ENCODE results near the gene ZNF554. TPM values are rescaled to one million over a fixed set of nuclear protein-coding genes. Genes with fewer than 3 reads are reported as not detected.

The ZNF554 gene
- total and polyA plus RNA-seq, 2 of the 8 experiments (the other 6 are each of a cell fraction or from before 2014, with no cell fraction given), result 1.8 to 5.7 TPM

DNA sequence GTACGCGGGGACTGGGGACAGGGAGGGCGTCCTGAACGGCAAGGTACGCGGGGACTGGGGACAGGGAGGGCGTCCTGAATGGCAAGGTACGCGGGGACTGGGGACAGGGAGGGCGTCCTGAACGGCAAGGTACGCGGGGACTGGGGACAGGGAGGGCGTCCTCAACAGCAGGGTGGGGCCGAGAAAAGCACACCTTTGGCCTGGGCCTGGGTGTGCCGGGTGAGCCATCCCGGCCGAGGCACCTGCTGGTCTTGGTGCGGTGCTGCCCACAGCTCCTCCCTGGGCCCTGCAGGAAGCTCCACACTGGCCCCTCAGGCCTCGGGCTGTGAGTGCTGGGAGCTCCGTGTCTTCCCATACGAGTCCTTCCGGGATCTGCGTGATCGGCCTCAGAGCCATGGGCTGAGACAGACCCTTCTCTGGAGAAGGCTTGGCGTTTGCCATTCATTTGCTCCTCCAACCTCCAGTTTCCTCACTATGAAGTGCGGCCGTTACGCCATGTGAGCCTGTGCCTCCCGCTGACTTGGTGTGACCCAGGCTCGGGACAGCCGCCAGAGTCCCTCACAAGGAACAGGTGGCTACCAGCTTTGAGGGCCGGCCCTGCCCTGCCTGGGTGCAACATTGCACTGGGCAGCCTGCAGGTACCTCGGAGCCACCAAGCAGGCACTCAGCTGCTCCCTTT, 7.8 kb upstream of the ZNF554 start (continued):
- TF ChIP-seq BRCA1 (IDR thresholded peaks at IDR 0.05; ENCODE audit: low read depth, low read length), result no peak
- TF ChIP-seq HDAC2 (IDR thresholded peaks at IDR 0.05; ENCODE audit: borderline replicate concordance in 1 of 2, low read depth in 2 of 2, low read length in 2 of 2), result no peak
- no peak for TF ChIP-seq TBP (IDR thresholded peaks at IDR 0.05; ENCODE audit: low read depth, low read length)
- TF ChIP-seq, protein P1, sequence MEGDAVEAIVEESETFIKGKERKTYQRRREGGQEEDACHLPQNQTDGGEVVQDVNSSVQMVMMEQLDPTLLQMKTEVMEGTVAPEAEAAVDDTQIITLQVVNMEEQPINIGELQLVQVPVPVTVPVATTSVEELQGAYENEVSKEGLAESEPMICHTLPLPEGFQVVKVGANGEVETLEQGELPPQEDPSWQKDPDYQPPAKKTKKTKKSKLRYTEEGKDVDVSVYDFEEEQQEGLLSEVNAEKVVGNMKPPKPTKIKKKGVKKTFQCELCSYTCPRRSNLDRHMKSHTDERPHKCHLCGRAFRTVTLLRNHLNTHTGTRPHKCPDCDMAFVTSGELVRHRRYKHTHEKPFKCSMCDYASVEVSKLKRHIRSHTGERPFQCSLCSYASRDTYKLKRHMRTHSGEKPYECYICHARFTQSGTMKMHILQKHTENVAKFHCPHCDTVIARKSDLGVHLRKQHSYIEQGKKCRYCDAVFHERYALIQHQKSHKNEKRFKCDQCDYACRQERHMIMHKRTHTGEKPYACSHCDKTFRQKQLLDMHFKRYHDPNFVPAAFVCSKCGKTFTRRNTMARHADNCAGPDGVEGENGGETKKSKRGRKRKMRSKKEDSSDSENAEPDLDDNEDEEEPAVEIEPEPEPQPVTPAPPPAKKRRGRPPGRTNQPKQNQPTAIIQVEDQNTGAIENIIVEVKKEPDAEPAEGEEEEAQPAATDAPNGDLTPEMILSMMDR (IDR thresholded peaks at IDR 0.05; ENCODE audit: control extremely low read depth in 1 of 3, insufficient read depth in 1 of 3, low read depth in 1 of 3, low read length in 3 of 3), result no peak
- no peak for TF ChIP-seq ASH2L (IDR thresholded peaks at IDR 0.05; ENCODE audit: low read length)
- no peak for TF ChIP-seq CHD1 (IDR thresholded peaks at IDR 0.05; ENCODE audit: low read depth, low read length)
